ENCODE results near the gene ANGEL1. TPM values are rescaled to one million over a fixed set of nuclear protein-coding genes. Genes with fewer than 3 reads are reported as not detected.
A peak's percentile ranks its signal among the peaks of the same experiment; 100 is the strongest.

The ANGEL1 gene
- total and polyA plus RNA-seq, 2 experiments from 2014 or later, result 29.4 to 39.4 TPM

- no peaks in the 10 kb centered on the region for H3K27me3 ChIP-seq
- peak overlapping the region; percentile 55 for H3K27ac ChIP-seq
- H3K4me3 ChIP-seq, result no peak overlapping the region
- H3K9me3 ChIP-seq (ENCODE audit: low read depth), result no peaks in the 10 kb centered on the region
- DNase-seq (ENCODE audit: low read depth in 1 of 2, low spot score in 1 of 2), result no peak
- peaks cover 39% of the 10 kb centered on the region for H3K4me1 ChIP-seq (ENCODE audit: low read depth)
- no peak for TF ChIP-seq CTCF (IDR thresholded peaks at IDR 0.05; ENCODE audit: low read depth, low read length)
- H3K36me3 ChIP-seq, result no peaks in the 10 kb centered on the region
Observed at GRCh38 chr14:76771437-76771980, 41.2 kb downstream of the ANGEL1 start.

GRCh38 chr14:76770521-76771436 is 41.9 kb downstream of the ANGEL1 start:
- Histone ChIP-seq H3K4me3 (no peak overlapping the region), H3K9me3 (ENCODE audit: low read depth) (no peaks in the 10 kb centered on the region), H3K36me3 (no peaks in the 10 kb centered on the region), H3K27me3 (no peaks in the 10 kb centered on the region), H3K4me1 (ENCODE audit: low read depth) (peaks cover 36% of the 10 kb centered on the region), H3K27ac (no peak overlapping the region)
- DNase-seq (ENCODE audit: low read depth in 1 of 2, low spot score in 1 of 2), result no peak
- TF ChIP-seq CTCF (IDR thresholded peaks at IDR 0.05; ENCODE audit: low read depth, low read length), result no peak

DNA sequence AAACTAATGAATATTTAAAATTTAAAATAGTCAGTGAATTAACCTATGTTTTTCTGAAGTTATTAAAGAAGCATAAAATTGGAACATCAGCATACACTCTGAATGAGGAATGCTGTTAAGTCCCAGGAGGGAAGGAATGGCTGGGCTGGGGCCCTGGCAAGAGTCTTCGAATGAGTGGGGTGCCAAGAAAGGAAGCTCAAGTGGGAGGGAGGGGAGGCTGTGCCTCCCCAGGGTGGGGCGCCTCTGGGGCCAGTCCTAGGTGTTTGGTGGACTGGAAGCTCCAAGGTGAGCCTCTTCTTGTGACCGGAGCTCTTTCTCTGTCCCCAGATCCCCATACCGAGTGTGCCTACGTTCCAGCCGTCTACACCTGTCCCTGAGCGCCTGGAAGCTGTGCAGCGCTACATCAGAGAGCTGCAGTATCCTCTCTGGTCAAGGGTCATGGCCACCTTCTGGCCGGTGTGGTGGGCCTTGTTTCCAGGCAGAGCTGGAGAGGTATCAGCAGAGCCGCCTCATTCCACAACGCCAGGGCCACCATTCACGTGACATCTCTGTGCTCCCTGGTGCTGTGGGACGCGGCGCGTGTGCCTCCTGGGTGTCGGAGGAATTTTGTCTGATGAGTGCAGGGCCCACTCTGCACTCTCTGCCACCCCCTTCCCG is 42.9 kb downstream of the ANGEL1 start:
- no peak overlapping the region for H3K27ac ChIP-seq
- no peaks in the 10 kb centered on the region for H3K36me3 ChIP-seq
- TF ChIP-seq CTCF (IDR thresholded peaks at IDR 0.05; ENCODE audit: low read depth, low read length), result no peak
- no peaks in the 10 kb centered on the region for H3K27me3 ChIP-seq
- no peaks in the 10 kb centered on the region for H3K9me3 ChIP-seq (ENCODE audit: low read depth)
- no peak overlapping the region for H3K4me3 ChIP-seq
- peaks cover 36% of the 10 kb centered on the region for H3K4me1 ChIP-seq (ENCODE audit: low read depth)
- DNase-seq (ENCODE audit: low read depth in 1 of 2, low spot score in 1 of 2), result no peak

DNA sequence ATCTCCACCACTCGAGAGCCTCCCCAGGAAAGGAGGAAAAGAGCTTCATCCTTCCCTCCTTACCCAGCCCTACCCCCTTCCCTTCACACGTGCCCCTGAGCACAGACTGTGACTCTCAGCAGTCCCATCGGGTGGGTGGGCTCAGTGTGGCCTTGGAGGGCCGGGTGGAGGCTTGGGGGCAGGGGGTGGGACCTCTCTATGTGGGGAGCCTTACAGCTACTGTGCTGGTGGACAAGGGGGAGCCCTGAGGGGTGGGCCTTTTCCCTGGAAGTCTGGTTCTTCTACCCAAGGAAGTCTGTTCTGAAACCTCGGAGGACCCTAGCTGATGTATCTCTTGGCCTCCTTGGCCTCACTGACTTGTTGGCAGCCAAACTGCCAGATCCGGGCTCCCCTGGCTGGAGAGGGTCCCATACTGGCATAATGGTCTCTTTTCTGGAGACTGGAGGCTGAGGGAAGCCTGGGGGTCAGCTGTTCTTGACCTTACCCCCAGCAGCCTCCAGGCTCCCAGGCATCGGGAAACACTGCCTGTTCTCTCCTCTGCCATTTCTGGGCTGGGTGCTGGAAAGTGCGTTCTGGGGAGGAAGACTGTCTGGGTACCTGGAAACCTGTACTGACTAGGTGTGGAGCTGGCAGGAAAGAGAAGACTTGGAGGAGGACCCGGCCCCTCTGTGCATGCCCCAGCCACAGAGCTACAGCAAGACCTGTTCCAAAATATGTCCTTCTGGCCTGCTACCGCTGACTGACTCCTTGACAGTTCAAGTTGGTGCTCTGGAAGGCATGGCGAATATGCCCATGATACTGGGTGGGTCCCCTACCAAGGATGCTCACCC is 43.8 kb downstream of the ANGEL1 start:
- Histone ChIP-seq H3K4me1 (ENCODE audit: low read depth) (peaks cover 36% of the 10 kb centered on the region), H3K27ac (peak overlapping the region; percentile 45), H3K9me3 (ENCODE audit: low read depth) (no peaks in the 10 kb centered on the region), H3K36me3 (no peaks in the 10 kb centered on the region), H3K27me3 (no peaks in the 10 kb centered on the region), H3K4me3 (no peak overlapping the region)
- TF ChIP-seq CTCF (IDR thresholded peaks at IDR 0.05; ENCODE audit: low read depth, low read length), result no peak
- no peak for DNase-seq (ENCODE audit: low read depth in 1 of 2, low spot score in 1 of 2)

Measured in cardiac muscle cell (in vitro differentiated cells and primary cell).